GM12878 (cell line): Measurements from ENCODE around the gene B9D1. TPM values are rescaled to one million over a fixed set of nuclear protein-coding genes. Genes with fewer than 3 reads are reported as not detected.

Experiments
- ATAC-seq: fragments of 200-7000 bp; cut with Tn5 transposase; 3 replicates; pipeline ENCODE4 v1.9.1; 2020; ENCODE audit warnings: mild to moderate bottlenecking, moderate library complexity
- BruUV-seq: library from RNA; stranded (reverse); fragments of 400-500 nt; replicated peaks from 2 replicates; lab custom pipeline; 2021; lab: Mats Ljungman, UMichigan
- CTCF ChIA-PET: fragments of 300-600 bp; sonication (Branson Sonifier 250); formaldehyde crosslinking; extraction: SDS; loops from one replicate; lab custom pipeline; 2021; ENCODE audit warnings: inconsistent platforms; lab: Yijun Ruan, JAX
- POLR2A ChIA-PET: fragments of 350-600 bp; formaldehyde crosslinking; extraction: SDS; loops from one replicate; lab custom pipeline; 2021; ENCODE audit warnings: inconsistent platforms; lab: Charles Lee
- RAD21 ChIA-PET: fragments of 300-600 bp; sonication (Branson Sonifier 250); formaldehyde crosslinking; loops from one replicate; lab custom pipeline; 2023; ENCODE audit warnings: antibody characterized with exemption; ENCODE audit not compliant: unreplicated experiment; lab: Charles Lee
- SMC1A ChIA-PET: fragments of 300-600 bp; sonication (Branson Sonifier 250); formaldehyde crosslinking; loops from one replicate; lab custom pipeline; 2023; ENCODE audit not compliant: unreplicated experiment, uncharacterized antibody; lab: Charles Lee
- DNase-seq: peaks from one replicate; pipeline ENCODE4 v3.0.0-alpha.2; 2011; ENCODE audit warnings: low read depth, low spot score
- FAIRE-seq: peaks from 3 replicates; lab custom pipeline; 2011; peaks lifted over from hg19 to GRCh38; lab: Jason Lieb, UNC
- H2AFZ ChIP-seq: 2 replicates; pipeline ENCODE4 v1.6.0; 2011; ENCODE audit warnings: low read depth, low read length, control low read depth; ENCODE audit not compliant: control insufficient read depth
- H3K27ac ChIP-seq: 2 replicates; pipeline ENCODE4 v1.5.1; 2011; ENCODE audit warnings: control low read depth; ENCODE audit not compliant: control insufficient read depth, insufficient read depth
- H3K27me3 ChIP-seq, 2 experiments: replicated peaks in 1 of 2; 2 replicates each; pipeline versions ENCODE4 v1.6.0 to v1.6.1; 2011; ENCODE audit warnings: low read length in 1 of 2; ENCODE audit not compliant: control insufficient read depth in 2 of 2, insufficient read depth in 2 of 2
- H3K36me3 ChIP-seq, 2 experiments: 2 replicates each; pipeline ENCODE4 v1.5.1; 2011; ENCODE audit warnings: low read length in 1 of 2; ENCODE audit not compliant: control insufficient read depth in 2 of 2, insufficient read depth in 2 of 2
- H3K4me1 ChIP-seq: 2 replicates; pipeline ENCODE4 v1.6.1; 2011; ENCODE audit warnings: mild to moderate bottlenecking, low read length, moderate library complexity, mixed read lengths; ENCODE audit not compliant: control insufficient read depth, insufficient read depth
- H3K4me2 ChIP-seq: 2 replicates; pipeline ENCODE4 v1.6.0; 2011; ENCODE audit warnings: control low read depth; ENCODE audit not compliant: control insufficient read depth, insufficient read depth
- H3K4me3 ChIP-seq: fragments of 200-600 bp; sonication (generic); 2 replicates; pipeline ENCODE4 v1.5.1; 2016
- H3K79me2 ChIP-seq: 2 replicates; pipeline ENCODE4 v1.6.0; 2011; ENCODE audit warnings: low read length; ENCODE audit not compliant: control insufficient read depth, insufficient read depth
- H3K9ac ChIP-seq: 2 replicates; pipeline ENCODE4 v1.8.0; 2011; ENCODE audit warnings: low read length, control low read depth, mixed read lengths; ENCODE audit not compliant: control insufficient read depth, insufficient read depth
- H3K9me3 ChIP-seq: replicated peaks from 3 replicates; pipeline ENCODE4 v1.5.1; 2011; ENCODE audit warnings: mild to moderate bottlenecking, low read length; ENCODE audit not compliant: control insufficient read depth, insufficient read depth
- H4K20me1 ChIP-seq: 2 replicates; pipeline ENCODE4 v1.6.0; 2011; ENCODE audit not compliant: control insufficient read depth, insufficient read depth
- BCL3 ChIP-seq: IDR thresholded peaks from 2 replicates; pipeline ENCODE4 v1.6.1; 2011; ENCODE audit warnings: borderline replicate concordance, low read depth, mild to moderate bottlenecking, moderate library complexity, low read length; ENCODE audit not compliant: insufficient read depth, poor library complexity, severe bottlenecking
- CHD1 ChIP-seq: IDR thresholded peaks from 2 replicates; pipeline ENCODE4 v1.6.1; 2012; ENCODE audit warnings: low read depth, low read length, improper control_type of control experiment
- IKZF1 ChIP-seq: fragments of 450-650 bp; conservative IDR thresholded peaks from 2 replicates; pipeline ENCODE4 v1.6.1; 2017; ENCODE audit warnings: antibody characterized with exemption, mild to moderate bottlenecking
- MTA2 ChIP-seq: fragments of 450-650 bp; IDR thresholded peaks from 2 replicates; pipeline ENCODE4 v1.6.1; 2016; ENCODE audit warnings: low read depth, mild to moderate bottlenecking, moderate library complexity
- MYB ChIP-seq: fragments of 150-350 bp; IDR thresholded peaks from 2 replicates; pipeline ENCODE4 v1.6.1; 2014; ENCODE audit warnings: mild to moderate bottlenecking, low read depth, low read length, borderline replicate concordance
- NR2C2 ChIP-seq: IDR thresholded peaks from 2 replicates; pipeline ENCODE4 v1.6.1; 2011; ENCODE audit warnings: borderline replicate concordance, low read depth; ENCODE audit not compliant: control insufficient read depth, insufficient read length
- SMAD5 ChIP-seq: IDR thresholded peaks from 2 replicates; pipeline ENCODE4 v1.6.1; 2016; ENCODE audit warnings: antibody characterized with exemption, low read depth
- SPI1 ChIP-seq: IDR thresholded peaks from 2 replicates; pipeline ENCODE4 v1.6.1; 2011; ENCODE audit warnings: low read depth, mild to moderate bottlenecking, low read length, moderate library complexity, borderline replicate concordance; ENCODE audit not compliant: insufficient read depth
- ZBED1 ChIP-seq: IDR thresholded peaks from 2 replicates; pipeline ENCODE4 v1.6.1; 2016; ENCODE audit warnings: borderline replicate concordance
- ZBTB40 ChIP-seq: fragments of 450-650 bp; IDR thresholded peaks from 2 replicates; pipeline ENCODE4 v1.6.1; 2016; ENCODE audit warnings: mild to moderate bottlenecking, moderate library complexity, borderline replicate concordance
- ZNF207 ChIP-seq: fragments of 450-650 bp; IDR thresholded peaks from 2 replicates; pipeline ENCODE4 v1.6.1; 2014; ENCODE audit warnings: antibody characterized with exemption, mild to moderate bottlenecking, borderline replicate concordance
- WGBS: methylation state at CpG from one replicate; pipeline ENCODE4 v1.1.6; 2016; ENCODE audit warnings: low lambda C conversion rate; ENCODE audit not compliant: insufficient replicate concordance, insufficient coverage; ENCODE audit errors: missing lambda C conversion rate; 5-methylcytosine and 5-hydroxymethylcytosine counted together
- in situ Hi-C: fragments of 300-500 bp; cut with MboI; formaldehyde crosslinking; loops from 9 replicates; pipeline ENCODE4 v1.14.3; 2018; ENCODE audit warnings: mixed read lengths
- intact Hi-C: fragments of 100-400 bp; cut with micrococcal nuclease; formaldehyde crosslinking; loops from one replicate; pipeline ENCODE4 v1.14.2; 2022; ENCODE audit not compliant: unreplicated experiment
- polyA plus RNA-seq, 11 experiments: library from polyadenylated mRNA; depleted of rRNA in 4 of 11; unstranded in 6 of 11; stranded (reverse) in 5 of 11; fragments of >200 nt; fragmentation: Nextera tagmentation in 4 of 11; fragmentation: Illumina TruSeq in 1 of 11; extraction: Ambion mirVana in 4 of 11; extraction: Trizol in 1 of 11; gene quantifications; 1 replicate in 1 of 11; 2 replicates in 10 of 11; pipeline versions ENCODE4 v1.2.1 to v1.2.3, GENCODE V29; 2011 to 2016; ENCODE audit warnings: inconsistent platforms in 2 of 11, missing spikeins in 2 of 11, low read depth in 1 of 11
- total RNA-seq, 4 experiments: library from RNA; depleted of rRNA in 3 of 4; stranded (reverse); fragments of >200 nt in 3 of 4; fragmentation: Illumina TruSeq in 1 of 4; extraction: Trizol in 1 of 4; gene quantifications; 2 replicates each; pipeline versions ENCODE4 v1.2.1 to v1.2.3, GENCODE V29; 2013 to 2021
- TF ChIP-seq, protein P1 (sequence below): IDR thresholded peaks from 2 replicates; pipeline ENCODE4 v1.6.1; 2011; ENCODE audit warnings: borderline replicate concordance, low read depth, mild to moderate bottlenecking, moderate library complexity, mixed read lengths, low read length; ENCODE audit not compliant: insufficient read depth; ENCODE audit errors: extremely low read length
- TF ChIP-seq, protein P2 (sequence below): fragments of 150-350 bp; IDR thresholded peaks from 2 replicates; pipeline ENCODE4 v1.6.1; 2016; ENCODE audit warnings: low read depth, low read length

The B9D1 gene
- total and polyA plus RNA-seq, 10 of the 15 experiments (the other 5 are each of a cell fraction or from before 2014, with no cell fraction given), result 5.9 to 18.3 (median 9.8) TPM

GRCh38 chr17:19319771-19320505 is 42.6 kb downstream of the B9D1 start:
- ChIA-PET SMC1A (interaction anchor here (1.0 kb wide), 1 partner anchor 18 kb away, joined by 4 read pairs; no protein-coding TSS in a partner anchor), RAD21 (no interaction called here), CTCF (interaction anchor here (5.3 kb wide), 1 partner anchor 19 kb away, joined by 20 read pairs; no protein-coding TSS in a partner anchor), POLR2A (interaction anchor here (1.0 kb wide), 1 partner anchor 14 kb away, joined by 3 read pairs; no protein-coding TSS in a partner anchor)
- Histone ChIP-seq H2AFZ (no peak overlapping the region), H3K9ac (no peak overlapping the region), H3K27me3 (no peaks in the 10 kb centered on the region), H3K27ac (no peak overlapping the region), H3K36me3 (no peaks in the 10 kb centered on the region), H3K79me2 (no peaks in the 10 kb centered on the region), H3K9me3 (no peaks in the 10 kb centered on the region), H4K20me1 (no peaks in the 10 kb centered on the region), H3K4me1 (no peaks in the 10 kb centered on the region), H3K4me2 (no peak overlapping the region), H3K4me3 (no peak overlapping the region)
- DNase-seq (no peak), ATAC-seq (no peak), FAIRE-seq (no peak)
- in situ Hi-C loops (no loop called here), intact Hi-C loops (no loop called here)
- 55% methylated on average over 12 of the region's 12 CpGs for WGBS
- no TSS peak for BruUV-seq
- TF ChIP-seq, protein P1, sequence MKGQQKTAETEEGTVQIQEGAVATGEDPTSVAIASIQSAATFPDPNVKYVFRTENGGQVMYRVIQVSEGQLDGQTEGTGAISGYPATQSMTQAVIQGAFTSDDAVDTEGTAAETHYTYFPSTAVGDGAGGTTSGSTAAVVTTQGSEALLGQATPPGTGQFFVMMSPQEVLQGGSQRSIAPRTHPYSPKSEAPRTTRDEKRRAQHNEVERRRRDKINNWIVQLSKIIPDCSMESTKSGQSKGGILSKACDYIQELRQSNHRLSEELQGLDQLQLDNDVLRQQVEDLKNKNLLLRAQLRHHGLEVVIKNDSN, result no peak
- TF ChIP-seq, protein P2, sequence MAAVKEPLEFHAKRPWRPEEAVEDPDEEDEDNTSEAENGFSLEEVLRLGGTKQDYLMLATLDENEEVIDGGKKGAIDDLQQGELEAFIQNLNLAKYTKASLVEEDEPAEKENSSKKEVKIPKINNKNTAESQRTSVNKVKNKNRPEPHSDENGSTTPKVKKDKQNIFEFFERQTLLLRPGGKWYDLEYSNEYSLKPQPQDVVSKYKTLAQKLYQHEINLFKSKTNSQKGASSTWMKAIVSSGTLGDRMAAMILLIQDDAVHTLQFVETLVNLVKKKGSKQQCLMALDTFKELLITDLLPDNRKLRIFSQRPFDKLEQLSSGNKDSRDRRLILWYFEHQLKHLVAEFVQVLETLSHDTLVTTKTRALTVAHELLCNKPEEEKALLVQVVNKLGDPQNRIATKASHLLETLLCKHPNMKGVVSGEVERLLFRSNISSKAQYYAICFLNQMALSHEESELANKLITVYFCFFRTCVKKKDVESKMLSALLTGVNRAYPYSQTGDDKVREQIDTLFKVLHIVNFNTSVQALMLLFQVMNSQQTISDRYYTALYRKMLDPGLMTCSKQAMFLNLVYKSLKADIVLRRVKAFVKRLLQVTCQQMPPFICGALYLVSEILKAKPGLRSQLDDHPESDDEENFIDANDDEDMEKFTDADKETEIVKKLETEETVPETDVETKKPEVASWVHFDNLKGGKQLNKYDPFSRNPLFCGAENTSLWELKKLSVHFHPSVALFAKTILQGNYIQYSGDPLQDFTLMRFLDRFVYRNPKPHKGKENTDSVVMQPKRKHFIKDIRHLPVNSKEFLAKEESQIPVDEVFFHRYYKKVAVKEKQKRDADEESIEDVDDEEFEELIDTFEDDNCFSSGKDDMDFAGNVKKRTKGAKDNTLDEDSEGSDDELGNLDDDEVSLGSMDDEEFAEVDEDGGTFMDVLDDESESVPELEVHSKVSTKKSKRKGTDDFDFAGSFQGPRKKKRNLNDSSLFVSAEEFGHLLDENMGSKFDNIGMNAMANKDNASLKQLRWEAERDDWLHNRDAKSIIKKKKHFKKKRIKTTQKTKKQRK, result no peak
- TF ChIP-seq MTA2 (no peak), MYB (no peak), ZNF207 (no peak), ZBTB40 (no peak), SMAD5 (no peak), BCL3 (no peak), ZBED1 (no peak), CHD1 (no peak), SPI1 (no peak), NR2C2 (no peak), IKZF1 (no peak)
